Gastroesophageal sphincter (tissue), 3 donors: ENCODE measurements around the gene RAB22A.

ENCODE experiments used
- EP300 ChIP-seq: sonication (generic); formaldehyde crosslinking; IDR thresholded peaks from one replicate; pipeline ENCODE4 v1.6.1; 2017; ENCODE audit warnings: antibody characterized with exemption, mild to moderate bottlenecking
- POLR2A ChIP-seq, 2 donors: fragments of 450-650 bp; IDR thresholded peaks; one replicate each; pipeline ENCODE4 v1.6.1; 2017; ENCODE audit warnings: antibody characterized with exemption in 2 of 2, mild to moderate bottlenecking in 2 of 2, moderate library complexity in 1 of 2
- TF ChIP-seq, protein P1 (sequence below), 4 experiments: fragments of 200-600 bp in 2 of 4; fragments of 450-650 bp in 2 of 4; sonication (generic) in 1 of 4; IDR thresholded peaks; one replicate each; pipeline ENCODE4 v1.5.1; 2017 to 2019; ENCODE audit warnings: antibody characterized with exemption in 4 of 4, mild to moderate bottlenecking in 2 of 4, moderate library complexity in 2 of 4

- TF ChIP-seq, protein P1, sequence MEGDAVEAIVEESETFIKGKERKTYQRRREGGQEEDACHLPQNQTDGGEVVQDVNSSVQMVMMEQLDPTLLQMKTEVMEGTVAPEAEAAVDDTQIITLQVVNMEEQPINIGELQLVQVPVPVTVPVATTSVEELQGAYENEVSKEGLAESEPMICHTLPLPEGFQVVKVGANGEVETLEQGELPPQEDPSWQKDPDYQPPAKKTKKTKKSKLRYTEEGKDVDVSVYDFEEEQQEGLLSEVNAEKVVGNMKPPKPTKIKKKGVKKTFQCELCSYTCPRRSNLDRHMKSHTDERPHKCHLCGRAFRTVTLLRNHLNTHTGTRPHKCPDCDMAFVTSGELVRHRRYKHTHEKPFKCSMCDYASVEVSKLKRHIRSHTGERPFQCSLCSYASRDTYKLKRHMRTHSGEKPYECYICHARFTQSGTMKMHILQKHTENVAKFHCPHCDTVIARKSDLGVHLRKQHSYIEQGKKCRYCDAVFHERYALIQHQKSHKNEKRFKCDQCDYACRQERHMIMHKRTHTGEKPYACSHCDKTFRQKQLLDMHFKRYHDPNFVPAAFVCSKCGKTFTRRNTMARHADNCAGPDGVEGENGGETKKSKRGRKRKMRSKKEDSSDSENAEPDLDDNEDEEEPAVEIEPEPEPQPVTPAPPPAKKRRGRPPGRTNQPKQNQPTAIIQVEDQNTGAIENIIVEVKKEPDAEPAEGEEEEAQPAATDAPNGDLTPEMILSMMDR (IDR thresholded peaks at IDR 0.05) = no peak
- no peak for TF ChIP-seq POLR2A (IDR thresholded peaks at IDR 0.05)
- no peak for TF ChIP-seq EP300
These were observed 41.1 kb upstream of the RAB22A start for GRCh38 chr20:58268421-58268821.
